Epithelial cell of proximal tubule (primary cell): ENCODE measurements around the gene C1QTNF4. TPM values are rescaled to one million over a fixed set of nuclear protein-coding genes. Genes with fewer than 3 reads are reported as not detected.
"Not testable (repeated sequence)": the region's sequence is repeated elsewhere in the genome, so short reads cannot be mapped to it uniquely, and the experiment has no call there.

Source experiments
- DNase-seq: peaks from one replicate; pipeline ENCODE4 v3.0.0-alpha.2; 2011; ENCODE audit warnings: low read depth
- H3K4me3 ChIP-seq: 2 replicates; pipeline ENCODE4 v1.5.1; 2011; ENCODE audit warnings: low read depth, mild to moderate bottlenecking, low read length
- total RNA-seq: library from RNA; depleted of rRNA; stranded (reverse); fragments of >200 nt; gene quantifications from 2 replicates; pipeline ENCODE4 v1.2.3, GENCODE V29; 2015
- TF ChIP-seq, protein P1 (sequence below): conservative IDR thresholded peaks from 2 replicates; pipeline ENCODE4 v1.5.1; 2012; ENCODE audit warnings: low read depth, mild to moderate bottlenecking, low read length

C1QTNF4 gene
- total RNA-seq: 2.9 and 3.1 TPM in 2 replicates

GRCh38 chr11:47593934-47594855 lies at the start of gene C1QTNF4:
Gene C1QTNF4 (minus strand): TSS chr11:47594411. CDS start chr11:47590810, 3,601 bp downstream.
- peak within 1 kb of the TSS; percentile 11 for H3K4me3 ChIP-seq

GRCh38 chr11:47642099-47642855 lies 48.1 kb upstream of the C1QTNF4 start, which contains the start of gene MTCH2:
Gene MTCH2 (minus strand): TSS chr11:47642559. CDS start chr11:47642465, 94 bp downstream.
- peak; percentile 72 for DNase-seq
- TF ChIP-seq, protein P1, sequence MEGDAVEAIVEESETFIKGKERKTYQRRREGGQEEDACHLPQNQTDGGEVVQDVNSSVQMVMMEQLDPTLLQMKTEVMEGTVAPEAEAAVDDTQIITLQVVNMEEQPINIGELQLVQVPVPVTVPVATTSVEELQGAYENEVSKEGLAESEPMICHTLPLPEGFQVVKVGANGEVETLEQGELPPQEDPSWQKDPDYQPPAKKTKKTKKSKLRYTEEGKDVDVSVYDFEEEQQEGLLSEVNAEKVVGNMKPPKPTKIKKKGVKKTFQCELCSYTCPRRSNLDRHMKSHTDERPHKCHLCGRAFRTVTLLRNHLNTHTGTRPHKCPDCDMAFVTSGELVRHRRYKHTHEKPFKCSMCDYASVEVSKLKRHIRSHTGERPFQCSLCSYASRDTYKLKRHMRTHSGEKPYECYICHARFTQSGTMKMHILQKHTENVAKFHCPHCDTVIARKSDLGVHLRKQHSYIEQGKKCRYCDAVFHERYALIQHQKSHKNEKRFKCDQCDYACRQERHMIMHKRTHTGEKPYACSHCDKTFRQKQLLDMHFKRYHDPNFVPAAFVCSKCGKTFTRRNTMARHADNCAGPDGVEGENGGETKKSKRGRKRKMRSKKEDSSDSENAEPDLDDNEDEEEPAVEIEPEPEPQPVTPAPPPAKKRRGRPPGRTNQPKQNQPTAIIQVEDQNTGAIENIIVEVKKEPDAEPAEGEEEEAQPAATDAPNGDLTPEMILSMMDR: no peak
- H3K4me3 ChIP-seq: peak within 1 kb of the TSS; percentile 94

More at GRCh38 chr11:47593934-47594855, at the start of gene C1QTNF4:
- no peak for DNase-seq
- TF ChIP-seq, protein P1: no peak

- DNase-seq: no peak
Observed at GRCh38 chr11:47641600-47642098, 47.4 kb upstream of the C1QTNF4 start.

GRCh38 chr11:47640506-47640905 lies 46.3 kb upstream of the C1QTNF4 start:
- not testable (repeated sequence) for H3K4me3 ChIP-seq

More at GRCh38 chr11:47641600-47642098, 47.4 kb upstream of the C1QTNF4 start:
- TF ChIP-seq, protein P1: no peak
- H3K4me3 ChIP-seq: peak overlapping the region; percentile 94

GRCh38 chr11:47636331-47636730 lies 42.1 kb upstream of the C1QTNF4 start:
- DNase-seq, H3K4me3 ChIP-seq: not testable (repeated sequence)

More at GRCh38 chr11:47640506-47640905, 46.3 kb upstream of the C1QTNF4 start:
- DNase-seq: not testable (repeated sequence)

- no peak for DNase-seq
- TF ChIP-seq, protein P1: no peak
Observed at GRCh38 chr11:47631473-47631872, 37.3 kb upstream of the C1QTNF4 start.

GRCh38 chr11:47628026-47628425 lies 33.8 kb upstream of the C1QTNF4 start:
- TF ChIP-seq, protein P1: no peak
- DNase-seq: no peak
- no peak overlapping the region for H3K4me3 ChIP-seq

More at GRCh38 chr11:47631473-47631872, 37.3 kb upstream of the C1QTNF4 start:
- no peak overlapping the region for H3K4me3 ChIP-seq
